ENCODE results near the gene TMEM187. TPM values are rescaled to one million over a fixed set of nuclear protein-coding genes. Genes with fewer than 3 reads are reported as not detected.

TMEM187 gene
- total and polyA plus RNA-seq, 2 of the 4 experiments (the other 2 are of a cell fraction) = 3.4 to 6.2 TPM

- no peak for TF ChIP-seq ELK1 (IDR thresholded peaks at IDR 0.05; ENCODE audit: borderline replicate concordance, low read depth, low read length)
Observed at GRCh38 chrX:153922932-153923857, 49.4 kb upstream of the TMEM187 start (continued).

Data from IMR-90 (cell line).